ENCODE measurements around the gene JOSD1. TPM values are rescaled to one million over a fixed set of nuclear protein-coding genes. Genes with fewer than 3 reads are reported as not detected.

JOSD1 gene
- total and polyA plus RNA-seq, 9 of the 15 experiments (the other 6 are each of a cell fraction or from before 2014, with no cell fraction given): 8.9 to 39.1 (median 30.4) TPM

DNA sequence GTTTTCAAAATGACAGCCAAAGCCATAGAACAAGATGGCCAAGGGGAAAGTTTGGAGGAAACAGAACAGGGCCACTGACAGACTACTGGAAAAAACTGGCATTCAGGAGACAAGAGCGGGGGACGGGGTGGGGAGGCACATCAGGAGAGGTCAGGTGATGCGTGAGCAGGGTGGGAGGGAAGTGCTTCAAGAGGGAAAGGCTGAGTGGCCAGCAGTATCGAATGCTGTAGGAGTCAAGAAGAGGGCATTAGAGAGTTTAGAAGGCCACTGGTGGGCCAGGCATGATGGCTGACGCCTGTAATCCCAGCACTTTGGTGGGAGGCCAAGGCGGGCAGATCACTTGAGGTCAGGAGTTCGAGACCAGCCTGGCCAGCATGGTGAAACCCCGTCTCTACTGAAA, 13.2 kb upstream of the JOSD1 start (continued):
- TF ChIP-seq, protein P1, sequence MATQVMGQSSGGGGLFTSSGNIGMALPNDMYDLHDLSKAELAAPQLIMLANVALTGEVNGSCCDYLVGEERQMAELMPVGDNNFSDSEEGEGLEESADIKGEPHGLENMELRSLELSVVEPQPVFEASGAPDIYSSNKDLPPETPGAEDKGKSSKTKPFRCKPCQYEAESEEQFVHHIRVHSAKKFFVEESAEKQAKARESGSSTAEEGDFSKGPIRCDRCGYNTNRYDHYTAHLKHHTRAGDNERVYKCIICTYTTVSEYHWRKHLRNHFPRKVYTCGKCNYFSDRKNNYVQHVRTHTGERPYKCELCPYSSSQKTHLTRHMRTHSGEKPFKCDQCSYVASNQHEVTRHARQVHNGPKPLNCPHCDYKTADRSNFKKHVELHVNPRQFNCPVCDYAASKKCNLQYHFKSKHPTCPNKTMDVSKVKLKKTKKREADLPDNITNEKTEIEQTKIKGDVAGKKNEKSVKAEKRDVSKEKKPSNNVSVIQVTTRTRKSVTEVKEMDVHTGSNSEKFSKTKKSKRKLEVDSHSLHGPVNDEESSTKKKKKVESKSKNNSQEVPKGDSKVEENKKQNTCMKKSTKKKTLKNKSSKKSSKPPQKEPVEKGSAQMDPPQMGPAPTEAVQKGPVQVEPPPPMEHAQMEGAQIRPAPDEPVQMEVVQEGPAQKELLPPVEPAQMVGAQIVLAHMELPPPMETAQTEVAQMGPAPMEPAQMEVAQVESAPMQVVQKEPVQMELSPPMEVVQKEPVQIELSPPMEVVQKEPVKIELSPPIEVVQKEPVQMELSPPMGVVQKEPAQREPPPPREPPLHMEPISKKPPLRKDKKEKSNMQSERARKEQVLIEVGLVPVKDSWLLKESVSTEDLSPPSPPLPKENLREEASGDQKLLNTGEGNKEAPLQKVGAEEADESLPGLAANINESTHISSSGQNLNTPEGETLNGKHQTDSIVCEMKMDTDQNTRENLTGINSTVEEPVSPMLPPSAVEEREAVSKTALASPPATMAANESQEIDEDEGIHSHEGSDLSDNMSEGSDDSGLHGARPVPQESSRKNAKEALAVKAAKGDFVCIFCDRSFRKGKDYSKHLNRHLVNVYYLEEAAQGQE (IDR thresholded peaks at IDR 0.05; ENCODE audit: borderline replicate concordance): peak; percentile 21; the same call in 1 of the 2 replicates
- TF ChIP-seq, protein P1 (CRISPR knock-in tag; IDR thresholded peaks at IDR 0.05; ENCODE audit: low read depth): no peak
- TF ChIP-seq NFE2L1 (tag; IDR thresholded peaks at IDR 0.05; ENCODE audit: borderline replicate concordance, low read depth): no peak
- TF ChIP-seq, protein P2, sequence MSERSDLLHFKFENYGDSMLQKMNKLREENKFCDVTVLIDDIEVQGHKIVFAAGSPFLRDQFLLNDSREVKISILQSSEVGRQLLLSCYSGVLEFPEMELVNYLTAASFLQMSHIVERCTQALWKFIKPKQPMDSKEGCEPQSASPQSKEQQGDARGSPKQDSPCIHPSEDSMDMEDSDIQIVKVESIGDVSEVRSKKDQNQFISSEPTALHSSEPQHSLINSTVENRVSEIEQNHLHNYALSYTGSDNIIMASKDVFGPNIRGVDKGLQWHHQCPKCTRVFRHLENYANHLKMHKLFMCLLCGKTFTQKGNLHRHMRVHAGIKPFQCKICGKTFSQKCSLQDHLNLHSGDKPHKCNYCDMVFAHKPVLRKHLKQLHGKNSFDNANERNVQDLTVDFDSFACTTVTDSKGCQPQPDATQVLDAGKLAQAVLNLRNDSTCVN (CRISPR knock-in tag; IDR thresholded peaks at IDR 0.05): no peak
- TF ChIP-seq TCF3 (CRISPR knock-in tag; IDR thresholded peaks at IDR 0.05): no peak
- no peak for TF ChIP-seq SMARCE1 (IDR thresholded peaks at IDR 0.05)
- no peak for TF ChIP-seq BRF2 (IDR thresholded peaks at IDR 0.05; ENCODE audit: borderline replicate concordance, insufficient read depth, insufficient read length)
- no peak for TF ChIP-seq ZNF589 (CRISPR knock-in tag; IDR thresholded peaks at IDR 0.05; ENCODE audit: low read depth)
- 0 out of 2 replicates have a peak, but pooled peaks have one; percentile 21 for TF ChIP-seq TOE1 (IDR thresholded peaks at IDR 0.05; ENCODE audit: borderline replicate concordance)
- no peak for TF ChIP-seq TOE1 (CRISPR knock-in tag; IDR thresholded peaks at IDR 0.05; ENCODE audit: borderline replicate concordance, low read depth)
- no peak for TF ChIP-seq TRIM25 (IDR thresholded peaks at IDR 0.05; ENCODE audit: borderline replicate concordance)

Data from K562 (cell line).